Kidney (tissue), 14 donors: ENCODE results near the gene OR2C1. TPM values are rescaled to one million over a fixed set of nuclear protein-coding genes. Genes with fewer than 3 reads are reported as not detected.

ENCODE experiments used
- DNase-seq, 5 donors: peaks; one replicate each; pipeline ENCODE4 v3.0.0-alpha.2; 2013 to 2020
- FAIRE-seq: peaks from 2 replicates; lab custom pipeline; 2012; peaks lifted over from hg19 to GRCh38; lab: Jason Lieb, UNC
- H3K27ac ChIP-seq, 2 donors: one replicate each; pipeline ENCODE4 v1.7.0; 2013; ENCODE audit warnings: low read depth in 2 of 2, low read length in 2 of 2, inconsistent platforms in 1 of 2
- H3K27me3 ChIP-seq: one replicate; pipeline ENCODE4 v1.7.1; 2013; ENCODE audit warnings: low read length, inconsistent platforms; ENCODE audit not compliant: control insufficient read depth, insufficient read depth
- H3K36me3 ChIP-seq, 3 donors: one replicate each; pipeline versions ENCODE4 v1.7.0 to v1.7.1; 2013; ENCODE audit warnings: low read length in 3 of 3, control low read depth in 1 of 3, inconsistent platforms in 1 of 3; ENCODE audit not compliant: insufficient read depth in 3 of 3, control insufficient read depth in 2 of 3
- H3K4me1 ChIP-seq, 3 donors: one replicate each; pipeline versions ENCODE4 v1.7.0 to v1.7.1; 2013; ENCODE audit warnings: low read length in 3 of 3, inconsistent platforms in 1 of 3, low read depth in 1 of 3; ENCODE audit not compliant: control insufficient read depth in 2 of 3, insufficient read depth in 2 of 3
- H3K4me3 ChIP-seq, 3 donors: one replicate each; pipeline versions ENCODE4 v1.7.0 to v1.8.1; 2013; ENCODE audit warnings: low read length in 3 of 3, control low read depth in 1 of 3, inconsistent platforms in 1 of 3
- H3K9ac ChIP-seq, 3 donors: one replicate each; pipeline versions ENCODE4 v1.7.0 to v1.7.1; 2013; ENCODE audit warnings: low read length in 3 of 3, control low read depth in 1 of 3, inconsistent platforms in 1 of 3
- H3K9me3 ChIP-seq, 3 donors: one replicate each; pipeline versions ENCODE4 v1.7.0 to v1.7.1; 2013; ENCODE audit warnings: low read length in 3 of 3, control low read depth in 1 of 3, inconsistent platforms in 1 of 3; ENCODE audit not compliant: control insufficient read depth in 2 of 3, insufficient read depth in 1 of 3
- CTCF ChIP-seq: IDR thresholded peaks from 3 replicates; pipeline ENCODE4 v1.5.1; 2012; ENCODE audit warnings: mild to moderate bottlenecking, moderate library complexity, borderline replicate concordance; ENCODE audit not compliant: insufficient read depth; ENCODE audit errors: extremely low read depth
- intact Hi-C: fragments of 100-400 bp; cut with DNase I; formaldehyde crosslinking; loops from one replicate; pipeline ENCODE4 v1.11.1; 2022
- polyA plus RNA-seq: library from polyadenylated mRNA; stranded (reverse); fragments of 350-450 nt; fragmentation: Illumina TruSeq; extraction: RNeasy Lipid Tissue Mini Kit (QIAGEN cat#74804); gene quantifications from one replicate; pipeline ENCODE4 v1.2.3, GENCODE V29; 2014; ENCODE audit warnings: low read depth, low replicate concordance; ENCODE audit not compliant: insufficient read depth
- total RNA-seq: library from RNA; stranded (reverse); fragmentation: NEBNext Ultra II Directional; extraction: Animal tissue kit (Norgen Biotek cat#: 25700); gene quantifications from one replicate; pipeline ENCODE4 v1.2.1, GENCODE V29; 2021
- donor health status: control.
- donor health status: control.
- donor health status: control.
- donor health status: control.
- donor health status: control.
- donor health status: DM: yes; HTN: yes; CAD: no.
- donor health status: Normal renal cell carcinoma (clear cell type).

The OR2C1 gene
- total and polyA plus RNA-seq, 2 donors from 2014 or later: not detected

DNA sequence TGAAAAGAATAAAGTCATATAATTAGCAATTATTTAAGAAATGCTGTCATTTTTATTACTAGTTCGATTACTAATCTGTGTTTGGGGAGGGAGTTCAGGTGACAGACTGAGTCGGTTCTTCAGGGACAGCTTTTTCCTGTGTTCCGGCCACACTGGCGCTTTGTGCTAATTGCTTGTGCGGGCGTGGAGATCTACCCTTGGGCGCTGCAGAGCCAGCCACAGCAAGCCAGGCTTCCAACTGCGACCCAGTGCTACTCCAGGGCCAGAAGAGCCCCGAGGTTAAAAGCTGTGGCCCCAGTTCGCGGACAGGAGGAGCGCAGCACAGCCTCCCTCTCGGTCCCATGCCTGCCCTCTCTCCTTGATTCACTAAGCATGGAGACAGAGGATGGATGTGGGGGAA, 6.5 kb upstream of the OR2C1 start:
- no peak overlapping the region for H3K4me3 ChIP-seq
- intact Hi-C loops: no loop called here
- H3K4me1 ChIP-seq: no peaks in the 10 kb centered on the region
- no peaks in the 10 kb centered on the region for H3K36me3 ChIP-seq
- H3K9me3 ChIP-seq: no peaks in the 10 kb centered on the region
- H3K9ac ChIP-seq: no peak overlapping the region
- DNase-seq (no peak), FAIRE-seq (no peak)
- H3K27me3 ChIP-seq: no peaks in the 10 kb centered on the region
- TF ChIP-seq CTCF: no peak
- no peak overlapping the region for H3K27ac ChIP-seq

DNA sequence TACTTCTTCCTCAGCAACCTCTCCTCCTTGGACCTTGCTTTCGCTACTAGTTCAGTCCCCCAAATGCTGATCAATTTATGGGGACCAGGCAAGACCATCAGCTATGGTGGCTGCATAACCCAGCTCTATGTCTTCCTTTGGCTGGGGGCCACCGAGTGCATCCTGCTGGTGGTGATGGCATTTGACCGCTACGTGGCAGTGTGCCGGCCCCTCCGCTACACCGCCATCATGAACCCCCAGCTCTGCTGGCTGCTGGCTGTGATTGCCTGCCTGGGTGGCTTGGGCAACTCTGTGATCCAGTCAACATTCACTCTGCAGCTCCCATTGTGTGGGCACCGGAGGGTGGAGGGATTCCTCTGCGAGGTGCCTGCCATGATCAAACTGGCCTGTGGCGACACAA, 429 bp downstream of the OR2C1 start:
- H3K9ac ChIP-seq: no peak overlapping the region
- no peaks in the 10 kb centered on the region for H3K27me3 ChIP-seq
- H3K4me3 ChIP-seq: no peak overlapping the region
- intact Hi-C loops: no loop called here
- no peak for DNase-seq
- H3K9me3 ChIP-seq: no peaks in the 10 kb centered on the region
- no peak for TF ChIP-seq CTCF
- no peaks in the 10 kb centered on the region for H3K36me3 ChIP-seq
- no peak for FAIRE-seq
- no peaks in the 10 kb centered on the region for H3K4me1 ChIP-seq
- H3K27ac ChIP-seq: no peak overlapping the region

DNA sequence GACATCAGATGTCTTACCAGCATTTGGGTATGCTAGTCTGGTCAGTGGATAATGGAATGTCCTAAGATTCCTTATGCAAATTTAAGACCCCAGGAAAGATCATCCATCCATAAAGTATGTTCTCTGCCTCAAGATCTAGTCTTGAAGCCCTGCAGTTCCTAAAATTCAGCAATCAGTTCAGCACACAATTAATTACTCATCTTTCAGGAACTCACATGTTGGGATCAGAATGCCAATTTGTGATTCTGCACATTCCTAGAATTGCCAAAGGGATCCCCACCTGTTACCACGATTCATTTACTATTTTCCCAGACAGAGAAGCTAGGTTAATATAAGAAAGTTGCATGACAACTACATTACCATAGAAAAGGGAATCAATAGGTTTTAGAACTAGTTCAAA, 3.2 kb downstream of the OR2C1 start:
- Histone ChIP-seq H3K27ac (no peak overlapping the region), H3K27me3 (no peaks in the 10 kb centered on the region), H3K4me3 (no peak overlapping the region), H3K36me3 (no peaks in the 10 kb centered on the region), H3K9me3 (peaks cover 0 to 4% (median 0%) of the 10 kb centered on the region in 3 donors), H3K9ac (no peak overlapping the region), H3K4me1 (no peaks in the 10 kb centered on the region)
- DNase-seq (no peak), FAIRE-seq (no peak)
- no peak for TF ChIP-seq CTCF
- intact Hi-C loops: no loop called here

DNA sequence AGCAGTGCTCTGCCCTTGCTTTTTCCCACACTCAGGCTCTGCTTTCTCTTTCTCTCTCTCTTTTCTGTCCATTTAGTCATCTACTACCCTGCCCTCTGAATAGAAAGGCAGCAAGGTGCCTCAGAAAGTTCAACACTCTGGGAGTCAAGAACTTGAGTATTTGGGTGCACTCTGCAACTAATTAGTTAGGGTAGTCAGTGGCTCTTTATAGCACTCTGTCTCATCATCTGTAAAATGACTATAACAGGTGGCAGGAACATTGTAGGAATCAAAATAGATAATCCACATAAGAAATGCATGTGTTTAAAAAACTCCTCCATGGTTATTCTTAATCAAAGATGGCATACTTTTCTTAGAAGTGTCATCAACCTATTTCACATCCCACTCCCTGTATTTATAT, 7.2 kb downstream of the OR2C1 start:
- Histone ChIP-seq H3K9me3 (peaks cover 0 to 9% (median 0%) of the 10 kb centered on the region in 3 donors), H3K4me3 (no peak overlapping the region), H3K27me3 (no peaks in the 10 kb centered on the region), H3K9ac (no peak overlapping the region), H3K36me3 (no peaks in the 10 kb centered on the region), H3K4me1 (no peaks in the 10 kb centered on the region), H3K27ac (no peak overlapping the region)
- intact Hi-C loops: no loop called here
- no peak for DNase-seq
- TF ChIP-seq CTCF: no peak
- no peak for FAIRE-seq
